ENCODE measurements around the gene TRAPPC2L.
"Not testable (repeated sequence)": the region's sequence is repeated elsewhere in the genome, so short reads cannot be mapped to it uniquely, and the experiment has no call there.

Gene TRAPPC2L

GRCh38 chr16:88878967-88879787 lies 22.2 kb downstream of the TRAPPC2L start:
- no peak for DNase-seq

GRCh38 chr16:88879788-88880055 lies 22.8 kb downstream of the TRAPPC2L start:
- DNase-seq = no peak

- DNase-seq = no peak
Measured at GRCh38 chr16:88880226-88881006, 23.5 kb downstream of the TRAPPC2L start.

- DNase-seq = no peak
Measured at GRCh38 chr16:88881007-88881615, 24.2 kb downstream of the TRAPPC2L start.

- DNase-seq = no peak
Measured at GRCh38 chr16:88881675-88882357, 24.9 kb downstream of the TRAPPC2L start.

GRCh38 chr16:88882358-88883030 lies 25.6 kb downstream of the TRAPPC2L start:
- no peak for DNase-seq

- DNase-seq = no peak
Measured at GRCh38 chr16:88883117-88883895, 26.4 kb downstream of the TRAPPC2L start.

GRCh38 chr16:88883946-88884345 lies 27.0 kb downstream of the TRAPPC2L start:
- no peak for DNase-seq

- DNase-seq = no peak
Measured at GRCh38 chr16:88884569-88885271, 27.8 kb downstream of the TRAPPC2L start.

GRCh38 chr16:88885693-88886280 lies 28.9 kb downstream of the TRAPPC2L start:
- no peak for DNase-seq

GRCh38 chr16:88886420-88886844 lies 29.5 kb downstream of the TRAPPC2L start:
- DNase-seq = no peak

GRCh38 chr16:88886845-88887521 lies 30.1 kb downstream of the TRAPPC2L start:
- no peak for DNase-seq

- no peak for DNase-seq
Measured at GRCh38 chr16:88888057-88888456, 31.1 kb downstream of the TRAPPC2L start.

GRCh38 chr16:88888461-88889387 lies 31.8 kb downstream of the TRAPPC2L start:
- DNase-seq = no peak

GRCh38 chr16:88889702-88890352 lies 32.9 kb downstream of the TRAPPC2L start:
- not testable (repeated sequence) for DNase-seq

- no peak for DNase-seq
Measured at GRCh38 chr16:88891083-88891482, 34.2 kb downstream of the TRAPPC2L start.

- no peak for DNase-seq
Measured at GRCh38 chr16:88892065-88892464, 35.1 kb downstream of the TRAPPC2L start.
